ENCODE results near the gene LSM10. TPM values are rescaled to one million over a fixed set of nuclear protein-coding genes. Genes with fewer than 3 reads are reported as not detected.
A peak's percentile ranks its signal among the peaks of the same experiment; 100 is the strongest.

Gene LSM10
- 9.6 and 10.1 TPM in 2 replicates for total RNA-seq (2012; rRNA removed)

DNA sequence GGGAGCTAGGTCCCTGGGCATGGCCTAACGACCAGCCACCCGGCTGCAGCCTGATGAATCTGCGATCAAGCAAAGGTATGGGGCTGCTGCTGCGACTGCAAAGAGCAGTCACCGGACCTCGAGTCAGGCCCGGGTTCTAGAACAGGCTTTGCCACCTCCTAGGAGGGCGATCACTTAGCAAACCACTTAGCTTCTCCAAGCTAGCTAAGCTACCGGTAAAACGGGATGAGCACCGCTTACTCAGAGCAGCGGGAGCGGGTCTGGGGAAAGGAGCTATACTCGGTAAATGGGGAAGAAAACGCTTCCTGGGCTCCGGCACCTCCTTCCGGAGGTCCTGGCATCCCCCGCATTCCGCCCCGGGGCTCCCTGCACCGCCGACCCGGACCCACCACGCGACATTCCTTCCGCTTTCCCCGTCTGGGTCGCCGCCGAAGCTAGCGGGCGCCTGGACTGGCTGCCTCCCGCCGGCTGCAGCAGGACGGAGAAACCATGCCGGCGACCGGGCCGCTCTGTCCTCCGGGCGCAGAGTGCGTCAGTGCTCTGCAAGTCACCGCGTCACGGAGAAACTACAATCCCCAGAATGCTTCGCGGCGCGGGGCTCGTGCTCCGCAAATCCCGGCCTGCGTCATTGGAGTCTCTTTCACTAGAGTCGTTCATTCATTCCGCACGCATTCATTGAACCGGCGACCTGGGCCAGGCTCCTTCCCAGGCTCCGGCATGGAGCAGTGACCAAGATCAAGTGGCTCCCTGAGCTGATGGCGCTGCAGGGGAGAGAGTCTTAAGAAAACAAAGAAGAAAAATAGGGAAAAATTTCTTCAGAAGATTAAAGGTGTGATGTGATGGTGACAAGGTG lies at the start of gene LSM10:
TSS of gene LSM10 (minus strand) at position 531 of the 853 bp plus-strand sequence. CDS start 3,779 bp downstream, outside the sequence.
- H3K4me3 ChIP-seq (ENCODE audit: low read length), result peak within 1 kb of the TSS; percentile 90
- peaks cover 16% of the 10 kb centered on the region for H3K36me3 ChIP-seq (ENCODE audit: insufficient read depth, low read length)
- peaks cover 13% of the 10 kb centered on the region for H3K4me1 ChIP-seq (ENCODE audit: control insufficient read depth, insufficient read depth, low read length)
- H3K27me3 ChIP-seq (ENCODE audit: control insufficient read depth, insufficient read depth, low read length), result no peaks in the 10 kb centered on the region
- H3K4me2 ChIP-seq (ENCODE audit: low read length), result peak within 1 kb of the TSS; percentile 91
- H3K9me3 ChIP-seq (replicated peaks; ENCODE audit: low read length), result no peaks in the 10 kb centered on the region
- H3K9ac ChIP-seq (ENCODE audit: low read depth, low read length), result peak within 1 kb of the TSS; percentile 93

GRCh38 chr1:36447450-36447849 lies 49.7 kb upstream of the LSM10 start:
- H3K4me2 ChIP-seq (ENCODE audit: low read length), result no peak overlapping the region
- no peak overlapping the region for H3K9ac ChIP-seq (ENCODE audit: low read depth, low read length)
- no peaks in the 10 kb centered on the region for H3K36me3 ChIP-seq (ENCODE audit: insufficient read depth, low read length)
- H3K9me3 ChIP-seq (replicated peaks; ENCODE audit: low read length), result no peaks in the 10 kb centered on the region
- no peaks in the 10 kb centered on the region for H3K27me3 ChIP-seq (ENCODE audit: control insufficient read depth, insufficient read depth, low read length)
- peaks cover 4% of the 10 kb centered on the region for H3K4me1 ChIP-seq (ENCODE audit: control insufficient read depth, insufficient read depth, low read length)
- no peak overlapping the region for H3K4me3 ChIP-seq (ENCODE audit: low read length)

DNA sequence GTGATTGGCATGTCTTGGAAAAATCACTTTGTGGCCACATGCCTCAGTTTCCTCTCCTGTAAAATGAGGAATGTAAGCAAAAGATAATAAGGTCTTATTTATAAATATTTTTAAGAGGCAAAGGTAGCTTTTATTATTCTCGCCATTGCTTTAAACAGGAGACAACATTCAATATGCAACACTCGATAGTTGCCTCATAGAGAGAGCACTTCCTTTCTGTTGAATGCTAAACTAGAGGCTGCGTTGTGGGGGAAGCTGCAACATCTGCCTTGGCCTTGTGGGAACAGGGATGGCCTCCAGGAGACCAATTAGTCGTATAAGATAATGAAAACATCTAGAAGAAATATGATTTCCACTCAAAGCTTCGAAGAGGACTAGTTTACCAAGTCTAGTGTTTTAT lies 49.0 kb upstream of the LSM10 start:
- Histone ChIP-seq H3K36me3 (ENCODE audit: insufficient read depth, low read length) (no peaks in the 10 kb centered on the region), H3K4me2 (ENCODE audit: low read length) (no peak overlapping the region), H3K4me1 (ENCODE audit: control insufficient read depth, insufficient read depth, low read length) (peaks cover 4% of the 10 kb centered on the region), H3K9ac (ENCODE audit: low read depth, low read length) (no peak overlapping the region), H3K27me3 (ENCODE audit: control insufficient read depth, insufficient read depth, low read length) (no peaks in the 10 kb centered on the region), H3K9me3 (replicated peaks; ENCODE audit: low read length) (no peaks in the 10 kb centered on the region), H3K4me3 (ENCODE audit: low read length) (no peak overlapping the region)

DNA sequence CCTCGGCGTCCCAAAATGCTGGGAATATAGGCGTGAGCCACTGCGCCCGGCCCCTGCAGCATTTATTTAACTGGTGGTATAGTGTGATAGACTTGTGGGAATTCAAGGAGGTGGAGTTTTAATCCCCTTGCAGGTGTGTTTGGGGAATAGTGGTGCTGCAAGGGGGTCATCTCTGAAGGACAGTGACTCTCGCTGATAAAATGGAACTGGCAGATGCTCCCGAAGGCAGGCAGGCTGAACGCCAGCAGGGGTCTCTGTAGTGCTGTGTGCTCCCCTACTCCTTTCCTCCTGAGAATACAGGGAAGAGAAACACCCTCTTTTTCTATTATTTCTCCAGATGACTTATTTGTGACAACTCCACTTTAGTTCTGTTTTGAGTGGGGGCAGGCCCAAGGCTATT lies 48.6 kb upstream of the LSM10 start:
- H3K9me3 ChIP-seq (replicated peaks; ENCODE audit: low read length), result no peaks in the 10 kb centered on the region
- H3K27me3 ChIP-seq (ENCODE audit: control insufficient read depth, insufficient read depth, low read length), result no peaks in the 10 kb centered on the region
- H3K9ac ChIP-seq (ENCODE audit: low read depth, low read length), result no peak overlapping the region
- H3K4me3 ChIP-seq (ENCODE audit: low read length), result no peak overlapping the region
- H3K4me2 ChIP-seq (ENCODE audit: low read length), result no peak overlapping the region
- H3K36me3 ChIP-seq (ENCODE audit: insufficient read depth, low read length), result no peaks in the 10 kb centered on the region
- H3K4me1 ChIP-seq (ENCODE audit: control insufficient read depth, insufficient read depth, low read length), result peaks cover 4% of the 10 kb centered on the region

DNA sequence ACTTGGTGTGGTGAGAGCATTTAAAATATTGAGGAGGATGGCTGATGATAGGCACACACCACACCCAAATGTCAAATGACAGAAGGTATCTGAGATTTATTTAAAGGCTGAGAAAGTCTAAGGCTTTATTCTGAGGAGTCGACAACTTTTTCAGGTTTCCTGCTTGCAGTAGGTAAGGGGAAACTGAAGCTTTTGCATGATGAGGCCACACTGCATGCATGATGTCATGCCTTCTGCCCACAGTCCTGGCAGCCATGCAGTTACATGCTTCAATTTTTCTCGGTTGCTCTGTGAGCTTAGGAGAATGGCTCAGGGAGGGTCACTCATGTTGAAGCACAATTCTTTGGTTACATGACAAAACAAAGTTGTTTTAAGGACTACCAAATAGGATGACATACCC lies 45.6 kb upstream of the LSM10 start:
- Histone ChIP-seq H3K27me3 (ENCODE audit: control insufficient read depth, insufficient read depth, low read length) (no peaks in the 10 kb centered on the region), H3K36me3 (ENCODE audit: insufficient read depth, low read length) (no peaks in the 10 kb centered on the region), H3K9me3 (replicated peaks; ENCODE audit: low read length) (no peaks in the 10 kb centered on the region), H3K9ac (ENCODE audit: low read depth, low read length) (no peak overlapping the region), H3K4me1 (ENCODE audit: control insufficient read depth, insufficient read depth, low read length) (no peaks in the 10 kb centered on the region), H3K4me3 (ENCODE audit: low read length) (no peak overlapping the region), H3K4me2 (ENCODE audit: low read length) (no peak overlapping the region)

- Histone ChIP-seq H3K27me3 (ENCODE audit: control insufficient read depth, insufficient read depth, low read length) (no peaks in the 10 kb centered on the region), H3K4me2 (ENCODE audit: low read length) (no peak overlapping the region), H3K4me3 (ENCODE audit: low read length) (no peak overlapping the region), H3K36me3 (ENCODE audit: insufficient read depth, low read length) (no peaks in the 10 kb centered on the region), H3K9ac (ENCODE audit: low read depth, low read length) (no peak overlapping the region), H3K9me3 (replicated peaks; ENCODE audit: low read length) (no peaks in the 10 kb centered on the region), H3K4me1 (ENCODE audit: control insufficient read depth, insufficient read depth, low read length) (no peaks in the 10 kb centered on the region)
These were observed 44.6 kb upstream of the LSM10 start for GRCh38 chr1:36442337-36442736.

DNA sequence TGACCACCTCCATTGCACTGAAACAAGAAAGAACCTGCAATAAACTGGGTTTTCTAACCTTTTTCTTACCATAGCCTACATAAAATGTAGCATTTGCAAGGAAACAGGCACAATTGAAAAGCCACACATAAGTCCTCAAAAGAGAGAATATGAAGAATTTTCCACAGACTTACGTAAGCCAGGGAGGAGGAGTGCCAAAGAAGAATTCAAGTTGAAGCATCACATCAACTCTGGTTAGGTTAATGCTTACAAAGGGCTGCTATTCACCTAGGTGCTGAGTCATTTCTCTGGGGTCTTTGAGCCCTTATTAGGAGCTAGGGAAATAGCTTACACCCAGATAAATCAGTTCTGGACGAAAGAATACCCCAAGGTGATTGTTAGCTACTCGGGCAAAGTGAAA lies 42.9 kb upstream of the LSM10 start:
- Histone ChIP-seq H3K9me3 (replicated peaks; ENCODE audit: low read length) (no peaks in the 10 kb centered on the region), H3K4me2 (ENCODE audit: low read length) (no peak overlapping the region), H3K27me3 (ENCODE audit: control insufficient read depth, insufficient read depth, low read length) (no peaks in the 10 kb centered on the region), H3K4me1 (ENCODE audit: control insufficient read depth, insufficient read depth, low read length) (peaks cover 3% of the 10 kb centered on the region), H3K4me3 (ENCODE audit: low read length) (no peak overlapping the region), H3K36me3 (ENCODE audit: insufficient read depth, low read length) (no peaks in the 10 kb centered on the region), H3K9ac (ENCODE audit: low read depth, low read length) (no peak overlapping the region)

DNA sequence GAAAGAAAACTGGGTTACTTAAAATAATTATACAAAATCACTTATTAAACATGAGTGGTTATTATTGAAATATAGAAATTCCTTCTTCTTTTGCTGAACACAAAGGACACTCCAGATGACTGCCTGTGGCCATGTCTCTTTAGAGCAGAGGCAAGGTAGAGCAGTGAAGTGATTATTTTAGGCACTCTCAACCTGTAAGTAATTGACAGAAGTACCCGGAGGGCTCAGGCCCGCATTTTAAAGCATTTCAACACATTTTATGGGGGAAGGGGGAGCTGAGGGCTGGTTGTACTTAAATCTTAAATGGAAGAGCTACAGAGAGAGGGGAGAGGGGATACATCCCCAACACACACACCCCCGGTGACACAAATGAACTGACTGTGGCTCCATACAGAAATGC lies 42.3 kb upstream of the LSM10 start:
- no peak overlapping the region for H3K4me3 ChIP-seq (ENCODE audit: low read length)
- H3K36me3 ChIP-seq (ENCODE audit: insufficient read depth, low read length), result no peaks in the 10 kb centered on the region
- no peaks in the 10 kb centered on the region for H3K27me3 ChIP-seq (ENCODE audit: control insufficient read depth, insufficient read depth, low read length)
- H3K4me2 ChIP-seq (ENCODE audit: low read length), result no peak overlapping the region
- no peak overlapping the region for H3K9ac ChIP-seq (ENCODE audit: low read depth, low read length)
- H3K9me3 ChIP-seq (replicated peaks; ENCODE audit: low read length), result no peaks in the 10 kb centered on the region
- peaks cover 3% of the 10 kb centered on the region for H3K4me1 ChIP-seq (ENCODE audit: control insufficient read depth, insufficient read depth, low read length)

GRCh38 chr1:36438715-36439114 lies 41.0 kb upstream of the LSM10 start:
- no peaks in the 10 kb centered on the region for H3K9me3 ChIP-seq (replicated peaks; ENCODE audit: low read length)
- H3K4me2 ChIP-seq (ENCODE audit: low read length), result no peak overlapping the region

DNA sequence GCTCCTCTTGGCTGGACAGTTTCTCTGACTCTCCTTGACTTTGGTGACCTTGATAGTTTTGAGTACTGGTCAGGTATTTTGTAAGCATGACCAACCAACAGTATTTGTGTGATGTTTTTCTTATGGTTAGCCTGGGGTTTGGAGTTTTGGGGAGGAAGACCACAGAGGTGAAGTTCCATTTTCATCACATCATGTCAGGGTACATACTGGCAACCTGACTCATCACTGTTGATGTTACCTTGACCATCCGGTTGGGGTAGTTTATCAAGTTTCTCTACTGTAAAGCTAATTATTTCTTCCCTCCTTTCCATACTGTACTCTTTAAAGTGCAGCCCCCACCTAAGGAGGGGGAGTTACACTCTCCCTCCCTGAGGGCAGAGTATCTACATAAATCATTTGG lies 39.1 kb upstream of the LSM10 start:
- Histone ChIP-seq H3K9me3 (replicated peaks; ENCODE audit: low read length) (no peaks in the 10 kb centered on the region), H3K9ac (ENCODE audit: low read depth, low read length) (no peak overlapping the region), H3K4me2 (ENCODE audit: low read length) (no peak overlapping the region), H3K4me3 (ENCODE audit: low read length) (no peak overlapping the region), H3K27me3 (ENCODE audit: control insufficient read depth, insufficient read depth, low read length) (no peaks in the 10 kb centered on the region), H3K4me1 (ENCODE audit: control insufficient read depth, insufficient read depth, low read length) (peaks cover 3% of the 10 kb centered on the region), H3K36me3 (ENCODE audit: insufficient read depth, low read length) (no peaks in the 10 kb centered on the region)

More at GRCh38 chr1:36438715-36439114, 41.0 kb upstream of the LSM10 start:
- no peaks in the 10 kb centered on the region for H3K27me3 ChIP-seq (ENCODE audit: control insufficient read depth, insufficient read depth, low read length)
- no peaks in the 10 kb centered on the region for H3K36me3 ChIP-seq (ENCODE audit: insufficient read depth, low read length)
- no peak overlapping the region for H3K4me3 ChIP-seq (ENCODE audit: low read length)
- H3K9ac ChIP-seq (ENCODE audit: low read depth, low read length), result no peak overlapping the region
- peaks cover 3% of the 10 kb centered on the region for H3K4me1 ChIP-seq (ENCODE audit: control insufficient read depth, insufficient read depth, low read length)

DNA sequence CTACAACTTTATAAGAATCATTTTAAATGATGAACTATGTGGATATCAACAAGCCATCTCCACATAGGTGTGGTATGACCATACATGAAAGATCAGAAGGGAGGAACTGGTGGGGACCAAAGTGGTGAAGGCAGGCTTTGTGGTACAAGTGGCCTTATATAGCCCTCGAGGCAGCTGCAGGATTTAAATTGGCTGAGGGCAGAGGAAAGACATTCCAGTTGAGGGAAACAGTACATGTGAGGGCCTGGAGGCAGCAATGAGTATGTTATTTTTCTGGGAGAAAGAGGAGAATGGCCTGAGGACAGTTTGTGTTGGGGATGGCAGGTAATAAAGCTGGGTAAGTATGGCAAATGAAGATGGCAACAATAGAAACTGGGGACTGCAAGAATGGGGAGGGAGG lies 35.4 kb upstream of the LSM10 start:
- no peak overlapping the region for H3K4me3 ChIP-seq (ENCODE audit: low read length)
- no peak overlapping the region for H3K9ac ChIP-seq (ENCODE audit: low read depth, low read length)
- no peaks in the 10 kb centered on the region for H3K27me3 ChIP-seq (ENCODE audit: control insufficient read depth, insufficient read depth, low read length)

GRCh38 chr1:36432616-36433015 lies 34.9 kb upstream of the LSM10 start:
- no peak overlapping the region for H3K4me3 ChIP-seq (ENCODE audit: low read length)
- H3K4me1 ChIP-seq (ENCODE audit: control insufficient read depth, insufficient read depth, low read length), result peaks cover 3% of the 10 kb centered on the region
- H3K9me3 ChIP-seq (replicated peaks; ENCODE audit: low read length), result no peaks in the 10 kb centered on the region
- H3K4me2 ChIP-seq (ENCODE audit: low read length), result no peak overlapping the region
- H3K36me3 ChIP-seq (ENCODE audit: insufficient read depth, low read length), result no peaks in the 10 kb centered on the region
- H3K27me3 ChIP-seq (ENCODE audit: control insufficient read depth, insufficient read depth, low read length), result no peaks in the 10 kb centered on the region
- H3K9ac ChIP-seq (ENCODE audit: low read depth, low read length), result no peak overlapping the region

More for the DNA sequence above, 35.4 kb upstream of the LSM10 start:
- Histone ChIP-seq H3K9me3 (replicated peaks; ENCODE audit: low read length) (no peaks in the 10 kb centered on the region), H3K36me3 (ENCODE audit: insufficient read depth, low read length) (no peaks in the 10 kb centered on the region), H3K4me1 (ENCODE audit: control insufficient read depth, insufficient read depth, low read length) (peaks cover 3% of the 10 kb centered on the region), H3K4me2 (ENCODE audit: low read length) (no peak overlapping the region)

All from skeletal muscle satellite cell (primary cell).